ENCODE data around the gene PRKAG2. TPM values are rescaled to one million over a fixed set of nuclear protein-coding genes. Genes with fewer than 3 reads are reported as not detected.

PRKAG2 gene
- total and polyA plus RNA-seq, 8 donors: 19.9 to 302 (median 60.9) TPM

- Histone ChIP-seq H3K9me3 (no peaks in the 10 kb centered on the region), H3K27me3 (no peaks in the 10 kb centered on the region), H3K4me1 (peaks cover 9 to 31% (median 23%) of the 10 kb centered on the region in 4 donors), H3K27ac (no peak overlapping the region), H3K36me3 (peaks cover 0 to 2% (median under 1%) of the 10 kb centered on the region in 4 donors), H3K4me3 (no peak overlapping the region)
- intact Hi-C loops (cut with DNase I; ENCODE audit: low total_unique reads): no loop called here
- DNase-seq: no peak
- TF ChIP-seq POLR2A (IDR thresholded peaks at IDR 0.05) (no peak), CTCF (IDR thresholded peaks at IDR 0.05) (no peak), EP300 (IDR thresholded peaks at IDR 0.05) (no peak), POLR2AphosphoS5 (IDR thresholded peaks at IDR 0.05) (no peak)
- 93 to 98% (median 95%) methylated on average over 6 of the region's 6 CpGs for WGBS, 5 donors
These were observed 327.3 kb downstream of the PRKAG2 start for GRCh38 chr7:151549644-151550043.

- H3K4me3 ChIP-seq: no peak overlapping the region
- H3K27me3 ChIP-seq: no peaks in the 10 kb centered on the region
- no peaks in the 10 kb centered on the region for H3K9me3 ChIP-seq
- no peaks in the 10 kb centered on the region for H3K36me3 ChIP-seq
- H3K4me1 ChIP-seq: peaks cover 9 to 31% (median 23%) of the 10 kb centered on the region in 4 donors
- intact Hi-C loops (cut with DNase I; ENCODE audit: low total_unique reads): no loop called here
- no peak for TF ChIP-seq EP300 (IDR thresholded peaks at IDR 0.05)
- TF ChIP-seq CTCF (IDR thresholded peaks at IDR 0.05): no peak
- TF ChIP-seq POLR2A (IDR thresholded peaks at IDR 0.05): no peak
- no peak for TF ChIP-seq POLR2AphosphoS5 (IDR thresholded peaks at IDR 0.05)
- no peak overlapping the region for H3K27ac ChIP-seq
- no peak for DNase-seq
- 92 to 97% (median 93%) methylated on average over 7 of the region's 7 CpGs for WGBS, 5 donors
These were observed 327.8 kb downstream of the PRKAG2 start for GRCh38 chr7:151549083-151549482.

GRCh38 chr7:151544183-151544582 lies 332.7 kb downstream of the PRKAG2 start:
- Histone ChIP-seq H3K27me3 (no peaks in the 10 kb centered on the region), H3K4me1 (peaks cover 0 to 8% (median 2%) of the 10 kb centered on the region in 4 donors), H3K4me3 (no peak overlapping the region), H3K27ac (no peak overlapping the region), H3K9me3 (no peaks in the 10 kb centered on the region), H3K36me3 (no peaks in the 10 kb centered on the region)
- intact Hi-C loops (cut with DNase I; ENCODE audit: low total_unique reads): no loop called here
- no peak for DNase-seq
- TF ChIP-seq POLR2A (IDR thresholded peaks at IDR 0.05) (no peak), EP300 (IDR thresholded peaks at IDR 0.05) (no peak), POLR2AphosphoS5 (IDR thresholded peaks at IDR 0.05) (no peak), CTCF (IDR thresholded peaks at IDR 0.05) (no peak)

- H3K9me3 ChIP-seq: no peaks in the 10 kb centered on the region
- no peaks in the 10 kb centered on the region for H3K27me3 ChIP-seq
- no peak overlapping the region for H3K4me3 ChIP-seq
- no peak overlapping the region for H3K27ac ChIP-seq
- intact Hi-C loops (cut with DNase I; ENCODE audit: low total_unique reads): no loop called here
- peaks cover 0 to 23% (median 11%) of the 10 kb centered on the region in 4 donors for H3K4me1 ChIP-seq
- 83 to 95% (median 92%) methylated on average over 6 of the region's 6 CpGs for WGBS, 5 donors
- no peaks in the 10 kb centered on the region for H3K36me3 ChIP-seq
- no peak for TF ChIP-seq CTCF (IDR thresholded peaks at IDR 0.05)
- TF ChIP-seq POLR2AphosphoS5 (IDR thresholded peaks at IDR 0.05): no peak
- no peak for TF ChIP-seq EP300 (IDR thresholded peaks at IDR 0.05)
- no peak for TF ChIP-seq POLR2A (IDR thresholded peaks at IDR 0.05)
- no peak for DNase-seq
These were observed 334.2 kb downstream of the PRKAG2 start for GRCh38 chr7:151542606-151543130.
